ENCODE measurements around the gene ARHGAP29.
"Not testable (repeated sequence)": the region's sequence is repeated elsewhere in the genome, so short reads cannot be mapped to it uniquely, and the experiment has no call there.

ARHGAP29 gene

GRCh38 chr1:94182191-94182590 is 55.2 kb downstream of the ARHGAP29 start:
- H3K4me3 ChIP-seq (ENCODE audit: low read length) = no peak overlapping the region
- H3K27ac ChIP-seq (ENCODE audit: low read depth, low read length) = no peak overlapping the region
- H3K36me3 ChIP-seq (ENCODE audit: control insufficient read depth, insufficient read depth, low read length) = no peaks in the 10 kb centered on the region
- H3K9ac ChIP-seq (ENCODE audit: low read length) = no peak overlapping the region
- H3K4me1 ChIP-seq (ENCODE audit: control insufficient read depth, insufficient read depth, low read length) = no peaks in the 10 kb centered on the region
- no peaks in the 10 kb centered on the region for H3K27me3 ChIP-seq (ENCODE audit: control insufficient read depth, insufficient read depth, low read length)

DNA sequence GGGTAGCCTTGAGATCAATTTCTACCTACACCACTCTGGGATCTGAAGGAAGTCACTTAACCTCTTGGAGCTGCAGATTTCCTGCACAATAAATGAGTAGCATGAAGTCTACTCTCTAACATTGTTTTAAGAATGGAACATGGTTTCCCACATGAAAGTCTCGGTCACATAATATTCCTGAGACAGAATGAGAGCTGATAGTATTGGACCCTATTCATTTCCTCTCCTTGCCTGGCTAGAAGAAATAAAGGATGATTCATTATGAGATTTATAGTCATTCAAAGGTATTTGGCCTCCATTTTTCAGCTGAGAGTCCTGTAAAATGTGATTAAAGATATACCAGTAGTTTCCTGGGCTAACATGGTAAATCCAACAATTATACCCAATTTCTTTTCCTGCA is 56.7 kb downstream of the ARHGAP29 start:
- H3K9ac ChIP-seq (ENCODE audit: low read length) = no peak overlapping the region
- H3K4me3 ChIP-seq (ENCODE audit: low read length) = no peak overlapping the region
- no peaks in the 10 kb centered on the region for H3K27me3 ChIP-seq (ENCODE audit: control insufficient read depth, insufficient read depth, low read length)
- no peaks in the 10 kb centered on the region for H3K4me1 ChIP-seq (ENCODE audit: control insufficient read depth, insufficient read depth, low read length)
- H3K27ac ChIP-seq (ENCODE audit: low read depth, low read length) = no peak overlapping the region
- no peaks in the 10 kb centered on the region for H3K36me3 ChIP-seq (ENCODE audit: control insufficient read depth, insufficient read depth, low read length)

GRCh38 chr1:94178901-94179300 is 58.5 kb downstream of the ARHGAP29 start:
- Histone ChIP-seq H3K36me3 (ENCODE audit: control insufficient read depth, insufficient read depth, low read length) (peaks cover 3% of the 10 kb centered on the region), H3K27me3 (ENCODE audit: control insufficient read depth, insufficient read depth, low read length) (no peaks in the 10 kb centered on the region), H3K4me3 (ENCODE audit: low read length) (no peak overlapping the region), H3K9ac (ENCODE audit: low read length) (no peak overlapping the region), H3K27ac (ENCODE audit: low read depth, low read length) (no peak overlapping the region), H3K4me1 (ENCODE audit: control insufficient read depth, insufficient read depth, low read length) (no peaks in the 10 kb centered on the region)

- Histone ChIP-seq H3K27ac (ENCODE audit: low read depth, low read length) (no peak overlapping the region), H3K4me1 (ENCODE audit: control insufficient read depth, insufficient read depth, low read length) (no peaks in the 10 kb centered on the region), H3K4me3 (ENCODE audit: low read length) (no peak overlapping the region), H3K27me3 (ENCODE audit: control insufficient read depth, insufficient read depth, low read length) (no peaks in the 10 kb centered on the region), H3K36me3 (ENCODE audit: control insufficient read depth, insufficient read depth, low read length) (peaks cover 4% of the 10 kb centered on the region), H3K9ac (ENCODE audit: low read length) (no peak overlapping the region)
These were observed 68.3 kb downstream of the ARHGAP29 start for GRCh38 chr1:94169126-94169525.

DNA sequence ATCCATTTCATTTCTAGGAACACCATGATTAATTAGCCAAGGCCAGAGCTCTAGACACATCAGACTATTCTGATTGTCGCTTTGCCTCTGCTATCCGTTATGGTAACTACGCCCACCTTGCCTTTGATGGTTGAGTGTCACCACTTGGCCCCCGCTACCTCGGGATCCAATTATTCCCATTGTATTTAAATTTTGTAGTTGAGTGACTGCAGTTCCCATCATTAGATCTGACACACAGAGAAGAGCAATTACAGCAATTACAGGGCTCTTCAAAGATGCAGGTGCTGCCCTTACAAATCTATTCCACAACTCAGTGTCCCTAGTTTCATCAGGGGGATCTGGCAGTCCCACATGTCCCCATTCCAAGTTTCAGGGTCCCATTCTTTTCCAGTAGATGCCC is 71.5 kb downstream of the ARHGAP29 start:
- Histone ChIP-seq H3K4me3 (ENCODE audit: low read length) (no peak overlapping the region), H3K27me3 (ENCODE audit: control insufficient read depth, insufficient read depth, low read length) (no peaks in the 10 kb centered on the region), H3K9ac (ENCODE audit: low read length) (no peak overlapping the region), H3K36me3 (ENCODE audit: control insufficient read depth, insufficient read depth, low read length) (no peaks in the 10 kb centered on the region), H3K4me1 (ENCODE audit: control insufficient read depth, insufficient read depth, low read length) (peaks cover 1% of the 10 kb centered on the region), H3K27ac (ENCODE audit: low read depth, low read length) (no peak overlapping the region)

DNA sequence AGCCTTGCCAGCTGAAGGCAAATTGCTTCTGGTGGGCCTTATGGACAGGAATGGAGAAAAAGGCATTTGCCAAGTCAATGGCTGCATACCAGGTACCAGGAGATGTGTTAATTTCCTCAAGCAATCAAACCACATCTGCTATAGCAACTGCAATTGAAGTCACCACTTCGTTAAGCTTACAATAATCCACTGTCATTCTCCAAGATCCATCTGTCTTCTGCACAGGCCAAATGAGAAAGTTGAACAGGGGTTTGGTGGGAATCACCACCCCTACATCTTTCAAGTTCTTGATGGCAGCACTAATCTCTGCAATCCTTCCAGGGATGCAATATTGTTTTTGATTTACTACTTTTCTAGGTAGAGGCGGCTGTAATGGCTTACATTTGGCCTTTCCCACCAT is 72.5 kb downstream of the ARHGAP29 start:
- H3K4me3 ChIP-seq (ENCODE audit: low read length); H3K27me3 ChIP-seq (ENCODE audit: control insufficient read depth, insufficient read depth, low read length); H3K4me1 ChIP-seq (ENCODE audit: control insufficient read depth, insufficient read depth, low read length); H3K27ac ChIP-seq (ENCODE audit: low read depth, low read length); H3K9ac ChIP-seq (ENCODE audit: low read length); H3K36me3 ChIP-seq (ENCODE audit: control insufficient read depth, insufficient read depth, low read length): not testable (repeated sequence)

- not testable (repeated sequence) for H3K27me3 ChIP-seq (ENCODE audit: control insufficient read depth, insufficient read depth, low read length); H3K9ac ChIP-seq (ENCODE audit: low read length); H3K36me3 ChIP-seq (ENCODE audit: control insufficient read depth, insufficient read depth, low read length); H3K4me1 ChIP-seq (ENCODE audit: control insufficient read depth, insufficient read depth, low read length); H3K27ac ChIP-seq (ENCODE audit: low read depth, low read length); H3K4me3 ChIP-seq (ENCODE audit: low read length)
These were observed 73.3 kb downstream of the ARHGAP29 start for GRCh38 chr1:94164121-94164520.

- H3K27ac ChIP-seq (ENCODE audit: low read depth, low read length); H3K9ac ChIP-seq (ENCODE audit: low read length); H3K27me3 ChIP-seq (ENCODE audit: control insufficient read depth, insufficient read depth, low read length); H3K36me3 ChIP-seq (ENCODE audit: control insufficient read depth, insufficient read depth, low read length); H3K4me1 ChIP-seq (ENCODE audit: control insufficient read depth, insufficient read depth, low read length); H3K4me3 ChIP-seq (ENCODE audit: low read length): not testable (repeated sequence)
These were observed 74.1 kb downstream of the ARHGAP29 start for GRCh38 chr1:94163249-94163648.

DNA sequence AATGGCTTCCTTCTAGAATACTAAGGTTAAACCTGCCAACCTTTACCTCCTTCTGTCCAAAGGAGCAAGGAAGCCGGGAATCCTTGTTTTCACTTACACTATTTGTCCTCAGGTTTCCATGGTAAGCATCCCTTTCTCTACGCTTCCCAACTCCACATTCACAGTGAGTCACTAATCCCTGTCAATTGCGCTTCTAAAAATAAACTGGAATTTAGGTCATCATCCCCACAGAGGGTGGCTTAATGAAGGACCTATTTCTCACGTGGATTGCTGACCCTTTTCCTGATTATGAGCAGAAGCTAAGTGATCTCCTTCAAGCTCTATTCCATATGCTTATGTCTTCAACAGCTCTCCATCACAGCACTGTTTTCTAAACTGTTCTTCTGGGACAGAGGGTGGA is 76.6 kb downstream of the ARHGAP29 start:
- Histone ChIP-seq H3K36me3 (ENCODE audit: control insufficient read depth, insufficient read depth, low read length) (no peaks in the 10 kb centered on the region), H3K27ac (ENCODE audit: low read depth, low read length) (no peak overlapping the region), H3K4me3 (ENCODE audit: low read length) (no peak overlapping the region), H3K9ac (ENCODE audit: low read length) (no peak overlapping the region), H3K4me1 (ENCODE audit: control insufficient read depth, insufficient read depth, low read length) (peaks cover 6% of the 10 kb centered on the region), H3K27me3 (ENCODE audit: control insufficient read depth, insufficient read depth, low read length) (no peaks in the 10 kb centered on the region)

DNA sequence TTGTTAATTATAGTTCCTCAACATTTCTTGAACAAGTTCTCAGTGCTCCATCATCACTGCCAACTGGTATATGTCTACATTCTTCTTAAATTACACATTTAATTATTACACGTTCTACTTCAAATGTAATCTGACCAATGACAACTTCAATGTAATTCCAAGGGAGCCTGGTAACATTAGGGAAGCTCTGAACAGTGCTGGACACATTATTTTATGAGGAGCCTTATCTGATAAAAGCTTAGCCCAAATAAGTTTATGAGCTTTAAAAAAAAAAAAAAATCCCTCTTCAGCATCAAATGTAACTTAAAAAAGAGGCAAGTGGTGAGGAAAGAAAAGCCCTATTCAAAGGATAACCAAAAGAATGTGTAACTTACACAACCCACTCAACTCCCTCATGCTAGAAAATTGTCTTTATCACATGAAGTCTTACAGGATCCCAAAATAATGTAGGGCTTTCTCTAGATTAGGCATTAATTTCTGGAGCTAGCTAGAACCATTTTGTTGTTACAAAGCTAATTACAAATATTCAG is 81.2 kb downstream of the ARHGAP29 start:
- Histone ChIP-seq H3K4me3 (ENCODE audit: low read length) (no peak overlapping the region), H3K9ac (ENCODE audit: low read length) (no peak overlapping the region), H3K27me3 (ENCODE audit: control insufficient read depth, insufficient read depth, low read length) (no peaks in the 10 kb centered on the region), H3K36me3 (ENCODE audit: control insufficient read depth, insufficient read depth, low read length) (no peaks in the 10 kb centered on the region), H3K4me1 (ENCODE audit: control insufficient read depth, insufficient read depth, low read length) (peaks cover 6% of the 10 kb centered on the region), H3K27ac (ENCODE audit: low read depth, low read length) (no peak overlapping the region)

GRCh38 chr1:94154989-94155388 is 82.4 kb downstream of the ARHGAP29 start:
- H3K27ac ChIP-seq (ENCODE audit: low read depth, low read length) = no peak overlapping the region
- no peaks in the 10 kb centered on the region for H3K36me3 ChIP-seq (ENCODE audit: control insufficient read depth, insufficient read depth, low read length)
- no peaks in the 10 kb centered on the region for H3K27me3 ChIP-seq (ENCODE audit: control insufficient read depth, insufficient read depth, low read length)
- no peak overlapping the region for H3K9ac ChIP-seq (ENCODE audit: low read length)
- H3K4me1 ChIP-seq (ENCODE audit: control insufficient read depth, insufficient read depth, low read length) = no peaks in the 10 kb centered on the region
- no peak overlapping the region for H3K4me3 ChIP-seq (ENCODE audit: low read length)

- Histone ChIP-seq H3K36me3 (ENCODE audit: control insufficient read depth, insufficient read depth, low read length) (no peaks in the 10 kb centered on the region), H3K27ac (ENCODE audit: low read depth, low read length) (no peak overlapping the region), H3K4me1 (ENCODE audit: control insufficient read depth, insufficient read depth, low read length) (no peaks in the 10 kb centered on the region), H3K4me3 (ENCODE audit: low read length) (no peak overlapping the region), H3K9ac (ENCODE audit: low read length) (no peak overlapping the region), H3K27me3 (ENCODE audit: control insufficient read depth, insufficient read depth, low read length) (no peaks in the 10 kb centered on the region)
These were observed 84.3 kb downstream of the ARHGAP29 start for GRCh38 chr1:94153133-94153532.

DNA sequence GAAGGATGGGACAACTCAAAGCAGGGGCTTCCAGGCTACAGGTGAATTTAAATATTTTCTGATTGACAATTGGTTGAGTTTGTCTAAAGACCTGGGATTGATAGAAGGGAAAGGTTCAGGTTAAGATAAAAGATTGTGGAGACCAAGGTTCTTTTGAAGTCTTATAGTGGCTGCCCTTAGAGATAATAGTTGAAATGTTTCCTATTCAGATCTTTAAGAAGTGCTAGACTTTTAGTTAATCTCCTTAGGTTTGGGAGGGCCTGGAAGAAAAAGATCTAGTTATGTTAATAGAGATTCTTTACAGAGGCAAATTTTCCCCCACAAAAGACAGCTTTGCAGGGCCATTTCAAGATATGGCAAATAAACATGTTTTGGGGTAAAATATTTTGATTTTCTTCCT is 88.2 kb downstream of the ARHGAP29 start:
- H3K27ac ChIP-seq (ENCODE audit: low read depth, low read length); H3K9ac ChIP-seq (ENCODE audit: low read length); H3K4me3 ChIP-seq (ENCODE audit: low read length); H3K27me3 ChIP-seq (ENCODE audit: control insufficient read depth, insufficient read depth, low read length); H3K4me1 ChIP-seq (ENCODE audit: control insufficient read depth, insufficient read depth, low read length); H3K36me3 ChIP-seq (ENCODE audit: control insufficient read depth, insufficient read depth, low read length): not testable (repeated sequence)

Data from rectal smooth muscle tissue (tissue), 1 donor.